CD4-positive, alpha-beta T cell treated with Interleukin-1 beta for 1 hour (primary cell): Measurements from ENCODE around the gene BCO2.

Experiments used
- DNase-seq, 2 donors: peaks; one replicate each; pipeline ENCODE4 v3.0.0-alpha.2; 2020 to 2022

Gene BCO2

GRCh38 chr11:112255067-112255720, 79.9 kb downstream of the BCO2 start:
- no peak for DNase-seq

DNA sequence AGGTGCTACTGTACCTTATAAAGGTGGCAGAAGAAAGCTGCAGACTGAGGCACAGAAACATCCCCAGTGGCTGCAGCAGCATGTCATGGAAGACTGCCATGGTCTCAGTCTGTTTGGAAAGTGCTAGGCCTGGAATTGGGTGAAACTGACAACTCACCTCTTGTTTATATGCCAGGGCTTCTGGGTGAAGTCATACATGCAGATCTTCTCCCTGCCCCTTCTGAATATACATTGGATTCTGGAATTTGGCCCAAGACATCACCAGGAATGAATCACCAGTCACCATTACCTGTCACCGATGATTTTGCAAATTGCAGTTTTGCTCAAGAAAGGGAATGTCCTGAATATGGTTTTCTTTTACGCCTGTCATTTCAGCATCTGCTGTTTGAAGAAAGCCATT, 85.2 kb downstream of the BCO2 start, which contains the start of gene PLET1:
TSS of gene PLET1 (minus strand) at position 371 of the 400 bp plus-strand sequence. CDS start at position 100, 271 bp downstream.
- DNase-seq: no peak

DNA sequence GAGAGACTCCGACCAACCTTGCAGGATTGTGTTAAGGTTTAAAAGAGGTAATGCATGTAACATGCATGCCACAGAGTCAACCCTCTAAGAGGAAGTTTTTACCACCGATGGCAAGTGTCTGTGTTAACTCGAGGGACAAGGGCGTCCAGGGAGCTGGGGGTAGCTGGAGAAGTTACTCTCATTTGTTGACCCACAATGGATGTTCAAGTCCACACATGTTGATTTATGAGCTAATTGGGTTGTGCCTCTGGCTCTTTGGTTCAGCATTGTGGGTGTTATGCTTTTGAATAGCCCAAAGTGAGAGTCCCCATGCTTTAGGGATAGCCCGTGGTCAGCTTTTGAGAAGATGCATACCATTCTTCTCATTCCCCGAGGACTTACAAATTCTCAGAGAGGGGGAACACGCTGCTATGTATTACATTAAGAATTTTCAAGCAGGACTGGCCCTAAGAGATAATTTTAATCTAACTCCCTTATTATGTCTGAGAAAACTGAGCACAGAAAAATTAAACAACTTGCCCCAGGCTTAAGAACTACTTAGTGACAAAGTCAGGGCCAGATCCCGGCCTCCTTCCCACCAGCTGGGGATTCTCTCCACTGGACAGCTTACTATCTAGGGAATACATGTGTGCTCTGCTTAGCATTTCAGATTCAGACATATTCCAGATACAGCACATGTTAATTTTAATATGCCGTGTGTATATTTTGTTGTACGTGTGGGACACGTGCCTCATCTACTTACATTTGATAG, 90.5 kb downstream of the BCO2 start:
- DNase-seq: no peak

- no peak for DNase-seq
Measured at GRCh38 chr11:112266410-112266778, 91.1 kb downstream of the BCO2 start.

GRCh38 chr11:112267188-112267591, 91.9 kb downstream of the BCO2 start:
- DNase-seq: no peak

DNA sequence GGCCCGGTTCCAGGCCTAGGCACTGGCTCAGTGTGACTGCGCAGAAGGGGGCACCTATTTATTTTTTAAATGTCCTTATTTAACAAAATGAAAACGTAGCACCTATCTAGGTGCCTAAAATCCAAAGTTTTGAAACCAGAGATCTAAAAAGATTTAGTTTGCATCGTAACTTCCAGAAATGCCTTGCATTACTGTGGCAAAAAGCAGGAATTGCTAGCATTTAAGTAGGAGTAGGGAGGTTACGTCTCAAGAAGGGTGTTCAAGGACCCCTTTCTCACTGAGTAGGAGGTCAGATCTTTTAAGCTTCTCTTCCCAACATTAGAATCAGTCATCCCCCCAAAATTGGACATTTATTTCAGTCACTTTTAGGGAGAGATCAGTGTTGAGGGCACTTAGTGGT, 93.1 kb downstream of the BCO2 start:
- no peak for DNase-seq
